A673 (cell line): ENCODE measurements around the gene FLT3. TPM values are rescaled to one million over a fixed set of nuclear protein-coding genes. Genes with fewer than 3 reads are reported as not detected.

Experiments
- BruUV-seq: library from RNA; stranded (reverse); fragments of 400-500 nt; replicated peaks from 2 replicates; lab custom pipeline; 2021; lab: Mats Ljungman, UMichigan
- CTCF ChIA-PET: fragments of 300-600 bp; sonication (Branson Sonifier 250); formaldehyde crosslinking; loops from one replicate; lab custom pipeline; 2022; ENCODE audit warnings: antibody characterized with exemption; lab: Charles Lee
- POLR2A ChIA-PET: fragments of 300-600 bp; sonication (Branson Sonifier 250); formaldehyde crosslinking; loops from one replicate; lab custom pipeline; 2022; ENCODE audit warnings: antibody characterized with exemption; ENCODE audit not compliant: low non-redundant PET; lab: Charles Lee
- DNase-seq: peaks from one replicate; pipeline ENCODE4 v3.0.0-alpha.2; 2015; ENCODE audit warnings: low spot score
- H3K27ac ChIP-seq: fragments of 200-600 bp; sonication (generic); 2 replicates; pipeline ENCODE4 v1.5.1; 2016; ENCODE audit warnings: mixed run types, low read depth, mild to moderate bottlenecking, mixed read lengths, antibody characterized with exemption, low read length; ENCODE audit not compliant: poor library complexity, severe bottlenecking
- H3K27me3 ChIP-seq: fragments of 200-600 bp; sonication (generic); replicated peaks from 2 replicates; pipeline ENCODE4 v1.6.1; 2017; ENCODE audit warnings: mixed run types, low read depth, mild to moderate bottlenecking, mixed read lengths, antibody characterized with exemption, low read length; ENCODE audit not compliant: insufficient read depth, poor library complexity
- H3K36me3 ChIP-seq: fragments of 200-600 bp; sonication (generic); 2 replicates; pipeline ENCODE4 v1.6.1; 2016; ENCODE audit warnings: mixed run types, mild to moderate bottlenecking, mixed read lengths, antibody characterized with exemption, low read length; ENCODE audit not compliant: insufficient read depth, poor library complexity, severe bottlenecking
- H3K4me1 ChIP-seq: fragments of 200-600 bp; sonication (generic); 2 replicates; pipeline ENCODE4 v1.6.1; 2017; ENCODE audit warnings: mixed run types, mild to moderate bottlenecking, mixed read lengths, antibody characterized with exemption, low read length; ENCODE audit not compliant: insufficient read depth, poor library complexity, severe bottlenecking
- H3K4me3 ChIP-seq: fragments of 200-600 bp; sonication (generic); 2 replicates; pipeline ENCODE4 v1.5.1; 2016; ENCODE audit warnings: low read depth, mixed run types, mild to moderate bottlenecking, mixed read lengths, low read length; ENCODE audit not compliant: poor library complexity, severe bottlenecking
- H3K9me3 ChIP-seq: fragments of 200-600 bp; sonication (generic); 2 replicates; pipeline ENCODE4 v1.6.1; 2016; ENCODE audit warnings: mixed run types, low read depth, mild to moderate bottlenecking, mixed read lengths, antibody characterized with exemption, low read length; ENCODE audit not compliant: poor library complexity, severe bottlenecking
- CTCF ChIP-seq: fragments of 300-800, 200-600 bp; sonication (generic); conservative IDR thresholded peaks from 2 replicates; pipeline ENCODE4 v1.5.1; 2017; ENCODE audit warnings: low read depth, mild to moderate bottlenecking, antibody characterized with exemption, low read length, moderate library complexity, mixed read lengths
- EZH2 ChIP-seq: fragments of 200-600 bp; sonication (generic); IDR thresholded peaks from 2 replicates; pipeline ENCODE4 v1.6.1; 2017; ENCODE audit warnings: borderline replicate concordance, low read depth, mild to moderate bottlenecking, mixed read lengths, antibody characterized with exemption, low read length; ENCODE audit not compliant: poor library complexity, severe bottlenecking
- intact Hi-C: fragments of 100-400 bp; cut with micrococcal nuclease; formaldehyde crosslinking; loops from one replicate; pipeline ENCODE4 v1.10.0; 2022; ENCODE audit not compliant: unreplicated experiment
- total RNA-seq: library from RNA; stranded (reverse); gene quantifications from 2 replicates; pipeline ENCODE4 v1.2.3, GENCODE V29; 2021

FLT3 gene
- total RNA-seq, 1 experiment from 2014 or later: 0.15 TPM

- Histone ChIP-seq H3K4me1 (no peaks in the 10 kb centered on the region), H3K36me3 (no peaks in the 10 kb centered on the region), H3K27ac (no peak overlapping the region), H3K9me3 (no peaks in the 10 kb centered on the region), H3K27me3 (peaks cover 6% of the 10 kb centered on the region), H3K4me3 (no peak overlapping the region)
- DNase-seq: peak; percentile 31
- BruUV-seq: no TSS peak
- CTCF ChIA-PET: interaction anchor here (0.6 kb wide), 1 partner anchor 15 kb away, joined by 3 read pairs; no protein-coding TSS in a partner anchor
- intact Hi-C loops: loop anchor here (5.0 kb wide), 1 partner anchor 213 kb away; no protein-coding TSS in a partner anchor
- TF ChIP-seq EZH2 (no peak), CTCF (peak; percentile 56)
- POLR2A ChIA-PET: no interaction called here
These were observed 41.3 kb downstream of the FLT3 start for GRCh38 chr13:28058866-28059613.

- Histone ChIP-seq H3K4me3 (no peak overlapping the region), H3K27me3 (peaks cover 6% of the 10 kb centered on the region), H3K27ac (no peak overlapping the region), H3K36me3 (no peaks in the 10 kb centered on the region), H3K9me3 (no peaks in the 10 kb centered on the region), H3K4me1 (no peaks in the 10 kb centered on the region)
- CTCF ChIA-PET: no interaction called here
- no peak for TF ChIP-seq CTCF
- TF ChIP-seq EZH2: no peak
- DNase-seq: no peak
- intact Hi-C loops: loop anchor here (5.0 kb wide), 1 partner anchor 215 kb away; no protein-coding TSS in a partner anchor
- POLR2A ChIA-PET: no interaction called here
- no TSS peak for BruUV-seq
These were observed 43.2 kb downstream of the FLT3 start for GRCh38 chr13:28056970-28057712.

- H3K27ac ChIP-seq: no peak overlapping the region
- no peak for DNase-seq
- no peak overlapping the region for H3K4me3 ChIP-seq
- intact Hi-C loops: loop anchor here (5.0 kb wide), 1 partner anchor 216 kb away; no protein-coding TSS in a partner anchor
- ChIA-PET CTCF (no interaction called here), POLR2A (no interaction called here)
- no peaks in the 10 kb centered on the region for H3K4me1 ChIP-seq
- TF ChIP-seq CTCF (no peak), EZH2 (no peak)
- H3K9me3 ChIP-seq: no peaks in the 10 kb centered on the region
- no peaks in the 10 kb centered on the region for H3K36me3 ChIP-seq
- peaks cover 6% of the 10 kb centered on the region for H3K27me3 ChIP-seq
- BruUV-seq: no TSS peak
These were observed 44.0 kb downstream of the FLT3 start for GRCh38 chr13:28056426-28056825.
